SK-N-SH (cell line): ENCODE data around the gene TNFSF13.

ENCODE experiments used
- CTCF ChIP-seq: fragments of 200-600 bp; sonication (generic); IDR thresholded peaks from 2 replicates; pipeline ENCODE4 v1.6.1; 2017; ENCODE audit warnings: antibody characterized with exemption, mild to moderate bottlenecking, moderate library complexity
- EP300 ChIP-seq, 2 experiments: IDR thresholded peaks; 2 replicates each; pipeline versions ENCODE4 v1.4.0 to v1.6.1; 2012; ENCODE audit warnings: borderline replicate concordance in 1 of 2, low read depth in 1 of 2, low read length in 1 of 2
- SIN3A ChIP-seq: IDR thresholded peaks from 2 replicates; pipeline ENCODE4 v1.6.1; 2012; ENCODE audit warnings: low read depth, mild to moderate bottlenecking, low read length, moderate library complexity, borderline replicate concordance

DNA sequence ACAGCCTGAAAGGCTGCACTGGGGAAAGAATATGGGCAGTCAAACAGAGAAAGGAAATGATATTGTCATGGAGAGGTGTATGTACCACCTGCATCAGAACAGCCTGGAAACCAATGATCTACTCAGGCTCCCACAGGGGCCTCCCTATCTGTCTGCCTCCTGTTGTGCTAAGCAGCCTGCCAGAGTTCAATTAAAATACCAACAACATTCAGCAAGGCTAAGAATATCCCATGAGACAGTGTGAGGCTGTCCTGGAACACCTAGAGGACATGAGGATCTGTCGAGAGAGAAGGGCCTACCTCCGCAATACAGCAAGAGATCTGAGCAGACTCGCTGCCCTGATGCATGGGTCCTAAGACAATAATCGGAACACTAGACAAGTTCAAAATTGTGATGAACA lies 47.7 kb downstream of the TNFSF13 start:
- TF ChIP-seq EP300 (IDR thresholded peaks at IDR 0.05; ENCODE audit: borderline replicate concordance in 1 of 2, low read depth in 1 of 2, low read length in 1 of 2), result no peak
- no peak for TF ChIP-seq SIN3A
- no peak for TF ChIP-seq CTCF
